HG02870 (cell line): Measurements from ENCODE around the gene PERP.
"Not testable (repeated sequence)": the region's sequence is repeated elsewhere in the genome, so short reads cannot be mapped to it uniquely, and the experiment has no call there.

Experiments
- ATAC-seq: cut with Tn5 transposase; IDR thresholded peaks from one replicate; pipeline ENCODE4 v1.9.1; 2021; ENCODE audit warnings: mild to moderate bottlenecking, moderate library complexity; ENCODE audit not compliant: unreplicated experiment

Gene PERP

DNA sequence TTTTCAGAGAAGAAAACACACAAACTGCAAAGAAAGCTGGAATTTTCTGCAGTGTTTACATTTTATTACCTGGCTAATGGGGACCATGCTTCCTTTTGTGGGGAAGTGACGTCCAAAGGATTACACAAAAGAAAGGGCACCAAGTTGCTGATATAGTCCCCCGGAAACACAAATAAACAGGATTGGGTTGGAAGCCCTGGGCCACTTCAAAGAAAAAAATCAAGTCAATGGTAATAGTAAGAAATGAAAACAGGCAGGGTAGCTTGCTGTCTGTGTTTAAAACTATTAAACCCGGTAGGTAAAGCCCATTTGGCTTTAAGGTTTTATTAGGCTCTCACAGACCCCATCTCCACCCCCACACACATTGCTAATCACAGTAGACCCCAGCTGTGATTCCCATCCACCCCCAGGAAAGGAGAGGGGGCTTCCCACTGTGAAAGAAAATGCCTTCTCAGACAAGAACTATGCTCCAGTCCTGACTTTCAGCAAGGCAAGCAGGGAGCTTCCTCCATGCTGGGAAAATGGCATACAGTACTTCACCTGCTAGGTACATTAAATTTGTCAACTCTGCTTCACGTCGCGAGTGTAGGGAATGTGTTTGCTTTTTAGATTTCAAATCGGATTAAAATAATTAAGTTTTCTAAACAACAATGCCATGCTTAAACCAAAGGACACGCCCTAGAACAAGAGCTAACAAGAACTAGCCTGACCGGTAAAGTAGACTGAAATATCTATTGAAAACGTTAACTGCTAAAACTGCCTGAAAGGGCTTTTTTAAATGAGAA, 1.1 kb downstream of the PERP start:
- ATAC-seq: no peak

- no peak for ATAC-seq
These were observed 1.8 kb downstream of the PERP start for GRCh38 chr6:138105446-138105845.

DNA sequence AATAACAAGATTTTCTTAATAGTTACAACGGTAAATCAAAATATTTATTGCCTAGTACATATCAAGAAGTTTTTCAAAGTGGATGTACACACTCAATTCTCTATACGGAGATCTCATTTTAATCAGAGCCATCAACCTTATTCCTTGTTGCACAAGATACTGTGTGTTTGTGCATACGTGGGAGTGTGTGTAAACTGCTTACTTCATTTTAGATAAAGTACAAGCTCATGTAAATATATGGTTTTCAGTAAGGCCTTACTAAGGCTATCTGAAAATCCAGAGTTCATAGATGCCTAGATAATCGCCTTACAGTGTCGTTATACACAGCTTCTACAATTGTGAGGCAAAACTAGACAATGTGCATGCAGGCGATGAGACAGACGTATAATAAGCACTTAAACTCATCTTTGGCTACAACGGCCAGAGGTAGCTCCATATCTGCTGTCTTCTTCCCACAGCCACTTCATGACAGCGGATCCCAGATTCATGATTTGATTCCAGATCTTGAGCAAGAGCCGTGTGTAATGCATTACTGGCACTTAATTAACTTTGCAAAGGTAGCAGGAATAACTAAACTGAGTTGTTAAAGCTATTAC, 2.5 kb downstream of the PERP start:
- no peak for ATAC-seq

DNA sequence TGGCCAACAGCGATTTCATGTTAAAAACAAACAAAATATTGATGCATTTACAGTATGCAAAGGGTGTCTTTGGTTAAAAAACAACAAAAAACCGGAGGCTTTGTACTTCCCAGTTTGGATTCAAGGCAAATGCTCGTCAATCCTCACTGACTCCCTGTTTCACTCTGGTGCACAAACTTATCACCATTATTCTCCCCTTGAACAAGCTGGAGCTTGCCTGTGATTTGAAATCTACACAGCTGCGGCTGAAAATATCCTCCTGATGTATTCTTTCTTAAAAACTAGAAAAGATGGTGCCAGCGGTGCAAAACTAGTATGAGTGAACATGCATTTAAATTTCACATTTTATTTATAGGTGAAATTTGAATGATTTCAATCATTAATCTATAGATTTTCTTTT, 3.3 kb downstream of the PERP start:
- no peak for ATAC-seq

- no peak for ATAC-seq
These were observed 5.1 kb downstream of the PERP start for GRCh38 chr6:138101946-138102731.

- ATAC-seq: no peak
These were observed 7.4 kb downstream of the PERP start for GRCh38 chr6:138099832-138100231.

DNA sequence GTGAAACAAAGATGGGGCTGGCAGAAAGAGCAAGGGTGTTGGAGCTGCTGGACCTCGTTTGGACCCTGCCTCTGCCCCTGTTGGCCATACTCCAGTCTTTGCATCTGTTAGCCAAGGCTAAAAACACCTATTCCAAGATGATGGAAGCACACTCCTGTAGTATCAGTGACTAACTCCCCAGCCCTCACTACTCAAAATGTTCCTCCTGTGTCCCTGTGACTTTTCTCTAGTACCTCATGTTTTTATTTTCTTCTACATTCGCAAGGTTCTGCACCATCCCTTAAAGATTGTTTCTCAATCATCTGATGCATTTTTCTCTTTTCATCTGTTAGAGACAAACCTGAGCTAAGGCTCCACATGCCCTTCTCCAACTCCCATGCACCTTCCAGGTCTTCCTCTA, 8.9 kb downstream of the PERP start:
- no peak for ATAC-seq

GRCh38 chr6:138094260-138094659, 13.0 kb downstream of the PERP start:
- no peak for ATAC-seq

DNA sequence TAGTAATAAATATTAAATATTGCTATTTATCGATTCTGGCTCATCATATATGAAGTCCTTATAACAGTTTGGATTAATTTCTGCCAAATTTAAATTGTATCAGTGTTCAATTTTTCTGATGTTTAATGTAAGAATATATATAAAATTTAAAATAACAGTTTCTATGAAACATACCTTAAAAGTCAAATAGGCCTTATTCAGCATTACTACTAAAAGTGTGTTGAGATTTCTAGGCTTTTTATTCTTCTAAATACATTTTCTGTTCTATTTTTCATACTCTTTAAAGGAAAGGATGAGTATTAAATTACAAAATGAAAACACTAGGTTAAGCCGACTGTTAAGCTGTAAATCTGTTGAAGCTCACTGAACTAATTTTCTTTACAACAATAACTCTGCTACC, 13.6 kb downstream of the PERP start:
- ATAC-seq: no peak

DNA sequence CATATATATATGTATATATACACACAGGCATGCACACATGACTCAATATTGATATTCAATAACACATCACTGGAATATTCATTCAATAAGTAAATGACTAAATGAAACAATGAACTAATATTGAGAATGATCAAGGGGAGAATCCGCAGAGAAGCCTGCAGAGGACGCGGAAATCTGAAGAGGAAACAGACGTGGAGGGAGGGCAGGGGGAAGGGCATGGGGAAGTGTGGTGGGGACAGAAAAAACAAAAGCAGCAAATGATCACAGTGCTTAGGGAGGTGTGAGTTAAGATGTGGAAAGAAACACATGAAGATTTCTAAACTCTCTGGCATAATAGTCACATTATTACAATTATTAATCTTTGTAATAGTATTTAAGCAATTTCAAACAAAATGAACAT, 14.5 kb downstream of the PERP start:
- no peak for ATAC-seq

DNA sequence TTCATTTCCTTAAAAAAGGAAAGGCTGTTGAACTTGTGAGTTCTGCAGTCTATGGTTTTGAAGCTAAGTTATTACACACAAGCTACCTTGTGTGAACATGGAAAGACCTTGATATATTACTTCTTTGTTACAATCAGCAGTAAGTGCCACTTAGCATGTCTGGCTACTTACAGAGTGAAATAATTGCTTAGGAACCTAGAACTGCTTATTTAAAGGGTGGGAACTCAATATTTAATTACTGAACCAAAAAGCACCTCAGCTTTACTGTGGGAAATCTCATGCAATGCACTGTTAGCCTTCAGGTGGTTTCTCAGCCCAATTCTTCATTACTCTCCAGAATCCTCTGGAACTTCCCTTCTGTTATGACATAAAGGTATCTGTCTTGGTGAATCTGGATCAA, 17.9 kb downstream of the PERP start:
- no peak for ATAC-seq

DNA sequence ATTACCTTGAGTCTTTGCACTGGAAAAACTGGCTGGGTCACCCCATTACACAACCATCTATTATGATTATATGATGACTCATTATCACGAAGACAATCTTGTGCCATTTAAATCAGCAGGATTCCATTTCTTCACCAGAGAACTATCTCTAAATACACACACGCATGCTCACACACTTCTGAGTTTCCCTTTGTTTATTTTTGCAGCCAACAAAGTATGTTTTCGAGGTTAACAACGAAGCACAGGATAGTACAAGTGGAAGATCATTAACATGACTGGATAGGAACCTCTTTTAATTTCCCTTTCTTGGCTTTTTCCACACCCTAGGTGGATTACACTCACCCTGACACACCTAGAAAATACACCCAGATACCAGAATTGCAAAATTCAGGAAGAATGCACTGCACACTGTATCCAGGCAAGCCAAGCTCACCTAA, 18.9 kb downstream of the PERP start:
- ATAC-seq: no peak

- ATAC-seq: no peak
These were observed 19.5 kb downstream of the PERP start for GRCh38 chr6:138087593-138088325.

GRCh38 chr6:138086573-138087196, 20.5 kb downstream of the PERP start:
- ATAC-seq: no peak

DNA sequence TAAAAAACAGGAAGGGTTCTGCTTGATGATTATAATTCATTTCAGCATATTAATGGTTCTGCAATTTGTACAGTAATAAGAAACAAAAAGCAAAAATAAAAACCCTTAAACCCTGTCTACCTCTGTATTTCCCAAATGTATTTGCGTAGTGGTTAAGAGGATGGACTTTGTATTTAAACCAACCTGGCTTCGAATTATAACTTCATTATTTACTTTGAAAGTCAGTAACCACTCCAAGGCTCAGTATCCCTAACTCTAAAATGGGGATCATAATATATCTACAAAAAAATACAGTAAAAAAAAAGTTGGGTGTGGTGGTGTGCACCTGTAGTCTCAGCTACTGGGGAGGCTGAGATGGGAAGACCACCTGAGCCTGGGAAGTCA, 21.4 kb downstream of the PERP start:
- no peak for ATAC-seq

DNA sequence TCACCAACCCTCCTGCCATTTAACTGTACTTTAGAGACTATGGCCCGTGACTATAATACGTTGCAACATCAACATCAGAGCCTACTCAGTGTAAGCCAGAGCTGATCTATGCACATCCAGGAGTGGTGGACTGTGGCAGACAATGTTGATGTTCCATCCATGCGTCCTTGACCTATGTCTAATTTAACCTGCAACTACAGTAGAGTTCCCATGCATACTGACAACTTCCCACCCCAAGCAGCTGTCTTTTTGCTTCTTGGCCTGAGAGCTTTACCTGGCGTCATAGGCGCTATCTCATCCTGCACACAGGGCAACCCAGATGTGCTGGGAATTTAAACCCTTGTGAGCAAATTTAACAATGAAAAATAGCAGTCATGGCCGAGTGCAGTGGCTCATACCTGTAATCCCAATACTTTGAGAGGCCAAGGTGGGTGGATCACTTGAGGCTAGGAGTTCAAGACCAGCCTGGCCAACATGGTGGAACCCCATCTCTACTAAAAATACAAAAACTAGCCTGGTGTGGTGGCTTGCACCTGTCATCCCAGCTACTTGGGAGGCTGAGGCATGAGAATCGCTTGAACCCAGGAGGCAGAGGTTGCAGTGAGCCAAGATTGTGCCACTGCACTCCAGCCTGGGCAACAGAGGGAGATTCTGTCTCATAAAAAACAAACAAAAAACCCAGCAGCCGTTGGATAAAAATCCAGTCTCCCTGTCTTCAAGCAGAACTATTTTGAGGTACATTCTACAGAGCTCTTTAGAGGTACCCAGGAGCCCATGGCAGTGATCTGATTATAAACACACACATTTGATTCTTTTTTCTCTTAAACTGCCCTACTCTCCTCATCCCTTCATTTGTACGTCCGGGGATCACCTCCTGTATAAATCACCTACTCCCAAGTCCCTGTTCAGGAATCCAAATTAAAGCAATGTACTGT, 22.0 kb downstream of the PERP start:
- ATAC-seq: no peak

- ATAC-seq: no peak
These were observed 25.0 kb downstream of the PERP start for GRCh38 chr6:138082232-138082631.

DNA sequence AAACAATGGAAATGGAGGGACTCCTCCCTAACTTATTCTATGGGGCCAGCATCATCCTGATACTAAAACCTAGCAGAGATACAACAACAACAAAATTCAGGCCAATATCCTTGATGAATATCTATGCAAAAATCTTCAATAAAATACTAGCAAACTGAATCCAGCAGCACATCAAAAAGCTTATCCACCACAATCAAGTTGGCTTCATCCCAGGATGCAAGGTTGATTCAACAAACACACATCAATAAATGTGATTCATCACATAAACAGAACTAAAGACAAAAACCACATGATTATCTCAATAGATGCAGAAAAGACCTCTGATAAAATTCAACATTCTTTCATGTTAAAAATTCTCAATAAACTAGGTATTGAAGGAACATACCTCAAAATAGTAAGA, 27.7 kb downstream of the PERP start:
- ATAC-seq: not testable (repeated sequence)

- no peak for ATAC-seq
These were observed 28.7 kb downstream of the PERP start for GRCh38 chr6:138078491-138078890.

GRCh38 chr6:138073264-138073663, 34.0 kb downstream of the PERP start:
- no peak for ATAC-seq
